ENCODE results near the gene NEURL1B.
"Not testable (repeated sequence)": the region's sequence is repeated elsewhere in the genome, so short reads cannot be mapped to it uniquely, and the experiment has no call there.

The NEURL1B gene

GRCh38 chr5:172659570-172659908 is 18.5 kb downstream of the NEURL1B start:
- no peak for DNase-seq

GRCh38 chr5:172659909-172660628 is 19.0 kb downstream of the NEURL1B start:
- DNase-seq: no peak

GRCh38 chr5:172660974-172661373 is 19.9 kb downstream of the NEURL1B start:
- no peak for DNase-seq

GRCh38 chr5:172661526-172661925 is 20.5 kb downstream of the NEURL1B start:
- no peak for DNase-seq

- no peak for DNase-seq
Measured at GRCh38 chr5:172662596-172662995, 21.5 kb downstream of the NEURL1B start.

GRCh38 chr5:172664018-172664417 is 23.0 kb downstream of the NEURL1B start:
- DNase-seq: no peak

GRCh38 chr5:172664681-172665541 is 23.8 kb downstream of the NEURL1B start:
- no peak for DNase-seq

GRCh38 chr5:172666251-172666650 is 25.2 kb downstream of the NEURL1B start:
- DNase-seq: no peak

GRCh38 chr5:172667786-172668593 is 26.9 kb downstream of the NEURL1B start:
- DNase-seq: no peak

- DNase-seq: no peak
Measured at GRCh38 chr5:172668594-172669071, 27.6 kb downstream of the NEURL1B start.

GRCh38 chr5:172669386-172670004 is 28.4 kb downstream of the NEURL1B start:
- DNase-seq: no peak

GRCh38 chr5:172670005-172670402 is 28.9 kb downstream of the NEURL1B start:
- no peak for DNase-seq

- DNase-seq: no peak
Measured at GRCh38 chr5:172670444-172670843, 29.4 kb downstream of the NEURL1B start.

GRCh38 chr5:172671091-172671490 is 30.0 kb downstream of the NEURL1B start:
- no peak for DNase-seq

GRCh38 chr5:172672681-172673080 is 31.6 kb downstream of the NEURL1B start:
- DNase-seq: no peak

GRCh38 chr5:172674155-172674554 is 33.1 kb downstream of the NEURL1B start:
- DNase-seq: no peak

- no peak for DNase-seq
Measured at GRCh38 chr5:172676914-172677475, 35.9 kb downstream of the NEURL1B start.

GRCh38 chr5:172678362-172678874 is 37.4 kb downstream of the NEURL1B start:
- DNase-seq: not testable (repeated sequence)

- DNase-seq: no peak
Measured at GRCh38 chr5:172678902-172679301, 37.8 kb downstream of the NEURL1B start.

- DNase-seq: no peak
Measured at GRCh38 chr5:172679628-172680212, 38.7 kb downstream of the NEURL1B start.

GRCh38 chr5:172680921-172681320 is 39.9 kb downstream of the NEURL1B start:
- DNase-seq: no peak

- no peak for DNase-seq
Measured at GRCh38 chr5:172681421-172681820, 40.4 kb downstream of the NEURL1B start.
